Measurements from ENCODE around the gene KCTD19. TPM values are rescaled to one million over a fixed set of nuclear protein-coding genes. Genes with fewer than 3 reads are reported as not detected.

Gene KCTD19
- polyA plus RNA-seq, 1 donor (not counting 4 experiments of a cell fraction or from before 2014, with no cell fraction given) = not detected

- Histone ChIP-seq H3K9me3 (ENCODE audit: control insufficient read depth, low read depth, low read length) (no peaks in the 10 kb centered on the region), H3K79me2 (ENCODE audit: control insufficient read depth, insufficient read depth, low read length) (no peaks in the 10 kb centered on the region), H3K27me3 (ENCODE audit: control insufficient read depth, extremely low read depth, insufficient read depth, low read length) (peaks cover 47% of the 10 kb centered on the region), H3K4me3 (ENCODE audit: control insufficient read depth in 2 of 3, extremely low read depth in 1 of 3, insufficient read depth in 2 of 3, low read depth in 1 of 3, low read length in 3 of 3) (no peak overlapping the region), H3K4me2 (ENCODE audit: control insufficient read depth, extremely low read depth, insufficient read depth, low read depth, low read length) (no peak overlapping the region), H3K36me3 (ENCODE audit: control insufficient read depth in 2 of 2, extremely low read depth in 1 of 2, insufficient read depth in 2 of 2, low read length in 2 of 2) (no peaks in the 10 kb centered on the region), H2AFZ (ENCODE audit: control insufficient read depth, low read length) (no peak overlapping the region), H3K9ac (ENCODE audit: control insufficient read depth, extremely low read depth, insufficient read depth, low read length) (no peak overlapping the region), H3K27ac (ENCODE audit: control insufficient read depth, insufficient read depth, low read length) (no peak overlapping the region), H3K4me1 (ENCODE audit: control insufficient read depth, extremely low read depth, insufficient read depth, low read length) (no peaks in the 10 kb centered on the region), H3K9me1 (ENCODE audit: control insufficient read depth, extremely low read depth, insufficient read depth, low read length) (no peaks in the 10 kb centered on the region), H4K20me1 (ENCODE audit: control insufficient read depth, extremely low read depth, insufficient read depth, low read length) (no peaks in the 10 kb centered on the region)
- DNase-seq (ENCODE audit: low read depth, low spot score) (no peak), FAIRE-seq (no peak)
- TF ChIP-seq EZH2 (IDR thresholded peaks at IDR 0.05; ENCODE audit: low read length) = no peak
- no peak for TF ChIP-seq CTCF (optimal IDR thresholded peaks at IDR 0.05 in 1 of 3, IDR thresholded peaks at IDR 0.05 in 1 of 3, conservative IDR thresholded peaks at IDR 0.05 in 1 of 3; ENCODE audit: extremely low read depth in 1 of 3, insufficient read depth in 2 of 3, low read length in 3 of 3)
- dilution Hi-C loops (cut with MboI; ENCODE audit: extremely low pct_ligation_motif_present, low sequenced_read_pairs) = no loop called here
Measured at GRCh38 chr16:67298277-67298676, 28.3 kb downstream of the KCTD19 start.

GRCh38 chr16:67296420-67296819 is 30.1 kb downstream of the KCTD19 start:
- Histone ChIP-seq H3K4me3 (ENCODE audit: control insufficient read depth in 2 of 3, extremely low read depth in 1 of 3, insufficient read depth in 2 of 3, low read depth in 1 of 3, low read length in 3 of 3) (no peak overlapping the region), H3K9me3 (ENCODE audit: control insufficient read depth, low read depth, low read length) (no peaks in the 10 kb centered on the region), H3K9me1 (ENCODE audit: control insufficient read depth, extremely low read depth, insufficient read depth, low read length) (no peaks in the 10 kb centered on the region), H3K4me1 (ENCODE audit: control insufficient read depth, extremely low read depth, insufficient read depth, low read length) (no peaks in the 10 kb centered on the region), H3K4me2 (ENCODE audit: control insufficient read depth, extremely low read depth, insufficient read depth, low read depth, low read length) (no peak overlapping the region), H2AFZ (ENCODE audit: control insufficient read depth, low read length) (no peak overlapping the region), H3K27ac (ENCODE audit: control insufficient read depth, insufficient read depth, low read length) (no peak overlapping the region), H3K9ac (ENCODE audit: control insufficient read depth, extremely low read depth, insufficient read depth, low read length) (no peak overlapping the region), H4K20me1 (ENCODE audit: control insufficient read depth, extremely low read depth, insufficient read depth, low read length) (no peaks in the 10 kb centered on the region), H3K27me3 (ENCODE audit: control insufficient read depth, extremely low read depth, insufficient read depth, low read length) (peaks cover 51% of the 10 kb centered on the region), H3K79me2 (ENCODE audit: control insufficient read depth, insufficient read depth, low read length) (no peaks in the 10 kb centered on the region), H3K36me3 (ENCODE audit: control insufficient read depth in 2 of 2, extremely low read depth in 1 of 2, insufficient read depth in 2 of 2, low read length in 2 of 2) (no peaks in the 10 kb centered on the region)
- DNase-seq (ENCODE audit: low read depth, low spot score) = no peak
- TF ChIP-seq EZH2 (IDR thresholded peaks at IDR 0.05; ENCODE audit: low read length) (no peak), CTCF (optimal IDR thresholded peaks at IDR 0.05 in 1 of 3, IDR thresholded peaks at IDR 0.05 in 1 of 3, conservative IDR thresholded peaks at IDR 0.05 in 1 of 3; ENCODE audit: extremely low read depth in 1 of 3, insufficient read depth in 2 of 3, low read length in 3 of 3) (no peak)
- no peak for FAIRE-seq
- dilution Hi-C loops (cut with MboI; ENCODE audit: extremely low pct_ligation_motif_present, low sequenced_read_pairs) = no loop called here

Data from keratinocyte (primary cell).